ENCODE results near the gene B4GALNT1.
"Not testable (repeated sequence)": the region's sequence is repeated elsewhere in the genome, so short reads cannot be mapped to it uniquely, and the experiment has no call there.

The B4GALNT1 gene

GRCh38 chr12:57620245-57620935, 12.6 kb downstream of the B4GALNT1 start:
- DNase-seq = no peak

- DNase-seq = no peak
Measured at GRCh38 chr12:57619434-57620244, 13.4 kb downstream of the B4GALNT1 start.

GRCh38 chr12:57618966-57619433, 14.0 kb downstream of the B4GALNT1 start:
- DNase-seq = no peak

GRCh38 chr12:57618431-57618830, 14.6 kb downstream of the B4GALNT1 start:
- DNase-seq = not testable (repeated sequence)

GRCh38 chr12:57617942-57618341, 15.1 kb downstream of the B4GALNT1 start:
- no peak for DNase-seq

- DNase-seq = no peak
Measured at GRCh38 chr12:57616383-57617101, 16.5 kb downstream of the B4GALNT1 start.

- DNase-seq = no peak
Measured at GRCh38 chr12:57615637-57616036, 17.4 kb downstream of the B4GALNT1 start.

- DNase-seq = no peak
Measured at GRCh38 chr12:57614948-57615500, 18.0 kb downstream of the B4GALNT1 start.

- DNase-seq = no peak
Measured at GRCh38 chr12:57614178-57614947, 18.6 kb downstream of the B4GALNT1 start.

- no peak for DNase-seq
Measured at GRCh38 chr12:57613427-57614109, 19.4 kb downstream of the B4GALNT1 start.

- no peak for DNase-seq
Measured at GRCh38 chr12:57612711-57613426, 20.1 kb downstream of the B4GALNT1 start.

GRCh38 chr12:57611827-57612710, 20.9 kb downstream of the B4GALNT1 start:
- no peak for DNase-seq

GRCh38 chr12:57611108-57611826, 21.7 kb downstream of the B4GALNT1 start, which contains the start of gene ARHGEF25:
Gene ARHGEF25, plus strand, starts transcription at chr12:57611435. Its CDS starts 460 bp downstream, at chr12:57611895.
- DNase-seq = no peak

- no peak for DNase-seq
Measured at GRCh38 chr12:57610554-57611107, 22.4 kb downstream of the B4GALNT1 start.

GRCh38 chr12:57609781-57610553, 23.0 kb downstream of the B4GALNT1 start:
- no peak for DNase-seq

GRCh38 chr12:57609101-57609780, 23.8 kb downstream of the B4GALNT1 start:
- DNase-seq = no peak

- DNase-seq = no peak
Measured at GRCh38 chr12:57607958-57608663, 24.9 kb downstream of the B4GALNT1 start.
